Ramos (cell line): ENCODE results near the gene GADD45B.
"Not testable (repeated sequence)": the region's sequence is repeated elsewhere in the genome, so short reads cannot be mapped to it uniquely, and the experiment has no call there.

ENCODE experiments used
- in situ Hi-C: fragments of 300-500 bp; cut with MboI; formaldehyde crosslinking; loops from one replicate; pipeline ENCODE4 v1.14.3; 2022; ENCODE audit warnings: low sequenced_read_pairs; ENCODE audit not compliant: unreplicated experiment

Gene GADD45B

DNA sequence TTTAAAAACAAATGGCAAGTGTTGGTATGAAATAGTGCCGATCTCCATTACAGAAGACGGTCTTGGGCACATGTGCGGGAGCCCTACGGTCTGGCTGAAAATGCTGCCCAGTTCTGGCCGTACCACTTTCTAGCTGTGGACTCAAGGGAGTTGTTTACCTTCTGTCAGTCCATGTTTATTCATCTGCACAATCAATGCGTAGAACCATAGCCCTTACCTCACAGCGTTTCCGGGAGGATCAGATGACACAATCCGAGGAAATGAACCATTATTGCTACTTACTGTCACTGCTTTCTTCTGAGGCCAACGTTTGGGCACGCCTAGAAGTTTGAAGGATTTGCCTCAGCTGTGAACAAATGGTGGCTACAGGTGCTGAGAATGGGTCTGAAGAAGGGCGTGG, 31.2 kb downstream of the GADD45B start:
- in situ Hi-C loops = no loop called here

DNA sequence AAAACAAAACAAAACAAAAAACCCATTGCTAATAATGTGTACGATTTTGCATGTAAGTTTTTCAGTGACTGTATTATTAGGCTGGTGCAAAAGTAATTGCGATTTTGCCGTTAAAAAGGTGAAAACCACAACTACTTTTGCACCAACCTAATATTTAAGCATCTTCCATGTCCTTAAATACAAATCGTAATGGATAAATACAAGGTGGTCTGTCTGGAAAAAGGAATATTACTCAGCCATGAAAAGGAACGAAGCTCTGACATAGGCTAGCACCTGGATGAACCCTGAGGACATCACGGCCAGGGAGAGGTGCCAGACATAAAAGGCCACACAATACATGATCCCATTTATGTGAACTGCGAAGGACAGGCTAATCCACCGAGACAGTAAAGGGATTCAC, 33.2 kb downstream of the GADD45B start:
- in situ Hi-C loops = no loop called here

DNA sequence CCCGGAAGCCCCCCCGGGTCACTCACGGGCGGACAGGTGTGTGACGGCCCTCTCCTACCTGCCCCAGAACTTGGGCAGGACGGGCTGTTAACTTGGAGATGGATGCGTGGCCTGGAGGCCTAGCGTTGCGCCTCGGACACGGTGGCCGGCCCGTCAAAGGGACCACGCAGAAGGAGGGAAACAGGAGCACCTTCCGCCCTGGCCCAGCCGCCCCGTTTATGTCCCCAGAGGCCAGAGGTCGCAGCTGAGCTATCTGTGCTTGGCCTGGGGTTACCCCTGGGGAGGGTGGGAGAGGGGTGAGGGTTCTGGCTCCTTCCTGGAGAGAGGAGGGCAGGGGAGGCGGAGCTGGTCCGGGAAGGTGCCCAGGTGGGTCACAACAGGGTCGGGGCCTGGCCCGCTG, 35.6 kb downstream of the GADD45B start:
- in situ Hi-C loops = no loop called here

DNA sequence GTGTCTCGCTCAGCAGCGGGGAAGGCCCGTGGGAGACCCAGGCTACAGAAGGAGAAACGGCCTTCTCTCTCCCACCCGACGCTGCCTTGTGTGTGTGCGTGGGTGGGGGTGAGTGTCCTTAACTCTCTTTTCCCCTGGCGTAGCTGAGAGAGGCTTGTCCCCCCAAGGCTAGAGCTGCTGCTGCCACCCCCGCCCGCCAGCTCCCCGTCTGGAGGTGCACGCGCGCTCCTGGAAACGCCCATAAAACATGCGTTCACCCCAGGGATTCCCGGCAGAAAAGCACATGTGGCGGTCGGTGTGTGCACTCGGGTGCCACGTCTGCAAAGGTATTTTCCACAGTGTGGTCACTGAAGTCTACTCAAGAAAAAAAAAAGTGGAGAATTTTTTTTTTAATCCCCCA, 36.1 kb downstream of the GADD45B start:
- in situ Hi-C loops = no loop called here

DNA sequence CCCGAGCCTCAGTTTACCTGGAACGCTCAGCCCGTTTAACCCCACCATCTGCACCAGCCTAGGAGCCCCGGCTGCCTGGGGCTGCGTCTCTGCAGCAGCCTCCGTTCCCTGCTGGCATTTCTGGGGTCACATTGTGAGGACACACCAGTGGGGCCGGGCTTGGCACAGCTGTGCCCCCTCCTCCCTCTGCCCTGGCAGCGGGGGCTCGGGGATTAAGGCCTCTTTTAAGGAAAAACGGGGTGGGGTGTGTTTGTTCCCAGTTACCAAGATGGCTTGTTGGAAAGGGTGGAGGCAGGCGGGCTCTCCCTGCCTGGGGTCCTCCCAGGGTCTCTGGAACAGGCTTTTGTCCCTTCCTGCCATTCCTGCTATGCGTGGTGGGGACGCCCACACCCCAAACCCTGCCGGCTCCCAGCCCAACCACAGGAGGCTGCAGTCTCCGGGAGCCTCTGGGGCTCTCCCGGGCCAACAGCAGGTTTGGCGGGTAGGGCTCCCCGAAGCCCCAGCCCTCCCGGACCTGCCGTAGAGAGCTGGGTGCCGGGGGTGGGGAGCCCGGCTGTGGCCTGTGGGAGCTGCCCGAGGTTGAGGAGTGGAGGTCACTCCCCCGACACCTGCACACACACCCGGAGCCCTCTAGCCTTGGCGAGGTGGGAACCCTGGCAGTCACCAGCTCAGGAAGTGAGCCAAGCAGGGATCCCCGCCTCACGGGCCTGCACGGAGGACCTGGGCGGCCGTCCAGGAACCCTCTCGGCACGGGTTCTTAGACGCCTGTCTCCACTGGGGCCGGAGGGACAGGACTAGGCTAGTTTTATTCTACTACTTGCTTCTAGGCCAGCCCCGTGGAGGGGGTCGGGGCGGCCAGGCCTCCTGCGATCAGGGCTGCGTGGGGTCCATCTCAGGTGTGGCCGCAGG, 36.9 kb downstream of the GADD45B start:
- in situ Hi-C loops = no loop called here

DNA sequence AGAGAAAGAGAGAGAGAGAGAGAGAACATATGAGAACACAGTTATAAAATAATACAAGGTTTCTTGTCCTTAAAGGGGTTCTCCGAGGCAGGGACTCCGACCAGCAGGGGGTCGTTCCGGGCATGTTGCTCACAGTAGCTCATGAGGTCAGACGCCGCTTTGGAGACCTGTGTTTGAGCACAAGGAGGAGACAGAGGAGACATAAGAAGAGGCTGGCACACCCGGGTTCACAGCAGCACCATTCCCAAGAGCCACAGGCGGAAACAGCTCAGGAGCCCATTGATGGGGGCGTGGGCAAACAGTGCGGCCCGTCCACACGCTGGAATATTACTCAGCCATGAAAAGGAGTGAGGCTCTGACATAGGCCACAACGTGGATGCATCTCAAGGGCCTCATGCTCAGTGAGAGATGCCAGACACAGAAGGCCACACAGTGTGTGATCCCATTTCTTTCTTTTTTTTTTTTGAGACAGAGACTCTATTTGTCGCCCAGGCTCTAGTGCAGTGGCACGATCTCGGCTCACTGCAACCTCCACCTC, 39.1 kb downstream of the GADD45B start:
- in situ Hi-C loops = no loop called here

DNA sequence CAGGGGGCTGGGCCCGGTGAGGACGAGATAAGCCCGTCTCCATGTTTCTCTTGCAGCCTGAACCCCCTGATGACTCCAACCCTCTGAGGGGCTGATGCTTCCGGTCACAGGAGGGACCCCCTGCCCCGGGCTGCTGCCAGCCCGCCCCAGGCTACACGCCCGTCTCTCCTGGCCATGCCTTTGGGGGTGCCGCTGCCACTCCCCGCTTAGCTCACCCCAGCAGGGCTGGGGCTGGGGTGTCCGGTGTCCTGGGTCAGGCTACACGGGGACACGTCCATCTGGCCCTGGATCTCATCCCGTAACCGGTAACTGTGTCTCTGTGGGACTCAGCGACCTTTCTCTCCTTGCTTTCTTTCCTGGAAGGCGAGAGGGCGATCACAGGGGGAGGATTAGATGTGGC, 40.8 kb downstream of the GADD45B start:
- in situ Hi-C loops = no loop called here

DNA sequence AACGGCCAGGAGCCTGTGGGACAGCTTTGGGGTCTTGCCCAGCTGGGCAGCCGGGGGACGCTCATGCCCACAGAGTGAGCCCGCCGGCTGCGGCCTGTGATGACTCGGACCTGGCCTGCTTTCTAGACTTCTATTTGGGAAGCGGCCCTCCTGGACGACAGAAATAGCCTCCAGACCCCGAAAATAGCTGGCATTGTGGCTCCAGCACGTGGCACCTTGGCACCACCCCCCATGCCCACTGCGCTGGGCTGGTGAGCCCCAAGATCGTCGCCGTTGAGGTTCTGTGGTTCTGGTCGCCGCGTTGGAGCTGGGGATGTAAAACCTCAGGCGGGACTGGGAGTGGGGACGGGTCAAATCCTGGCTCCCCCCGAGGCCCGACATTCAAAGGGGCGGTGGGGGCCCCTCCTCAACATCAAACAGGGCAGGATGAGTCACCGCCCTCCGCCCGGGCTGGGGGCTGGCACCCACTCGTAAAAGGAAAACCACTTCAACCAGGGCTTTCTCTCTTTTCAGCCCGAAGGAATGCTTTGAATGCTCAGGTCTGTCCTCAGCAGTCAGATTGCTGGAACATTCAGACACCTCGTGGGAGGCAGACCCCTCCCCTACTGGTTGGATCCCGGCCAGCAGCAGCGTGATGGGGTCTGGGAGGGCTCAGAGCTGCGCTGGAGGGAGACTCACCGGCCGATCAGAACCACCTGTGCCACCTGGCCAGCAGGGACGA, 42.1 kb downstream of the GADD45B start:
- in situ Hi-C loops = no loop called here

DNA sequence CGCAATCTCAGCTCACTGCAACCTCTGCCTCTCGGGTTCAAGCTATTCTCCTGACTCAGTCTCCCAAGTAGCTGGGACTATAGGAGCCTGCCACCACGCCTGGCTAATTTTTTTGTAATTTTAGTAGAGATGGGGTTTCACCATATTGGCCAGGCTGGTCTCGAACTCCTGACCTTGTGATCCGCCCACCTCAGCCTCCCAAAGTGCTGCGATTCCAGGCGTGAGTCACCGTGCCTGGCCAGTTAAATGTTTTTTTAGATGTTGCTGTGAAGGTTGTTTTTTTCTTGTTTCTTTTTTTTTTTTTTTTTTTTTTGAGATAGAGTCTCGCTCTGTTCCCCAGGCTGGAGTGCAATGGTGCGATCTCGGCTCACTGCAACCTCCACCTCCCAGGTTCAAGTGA, 42.9 kb downstream of the GADD45B start:
- in situ Hi-C loops = not testable (repeated sequence)

DNA sequence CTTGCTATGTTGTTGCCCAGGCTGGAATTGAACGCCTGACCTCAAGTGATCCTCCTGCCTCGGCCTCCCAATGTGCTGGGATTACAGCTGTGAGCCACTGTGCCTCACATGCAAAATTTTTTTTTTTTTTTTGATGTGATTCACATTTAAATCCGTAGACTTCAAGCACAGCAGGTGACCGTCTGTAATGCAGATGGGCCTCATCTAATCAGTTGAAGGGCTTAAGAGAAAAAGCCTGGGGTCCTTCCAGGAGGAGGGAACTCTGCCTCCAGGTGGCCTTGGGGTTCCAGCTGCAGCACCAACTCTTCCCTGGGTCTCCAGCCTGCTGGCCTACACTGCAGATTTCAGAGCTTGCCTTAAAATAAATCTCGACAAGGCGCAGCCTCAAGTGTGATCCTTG, 43.6 kb downstream of the GADD45B start:
- in situ Hi-C loops = no loop called here

DNA sequence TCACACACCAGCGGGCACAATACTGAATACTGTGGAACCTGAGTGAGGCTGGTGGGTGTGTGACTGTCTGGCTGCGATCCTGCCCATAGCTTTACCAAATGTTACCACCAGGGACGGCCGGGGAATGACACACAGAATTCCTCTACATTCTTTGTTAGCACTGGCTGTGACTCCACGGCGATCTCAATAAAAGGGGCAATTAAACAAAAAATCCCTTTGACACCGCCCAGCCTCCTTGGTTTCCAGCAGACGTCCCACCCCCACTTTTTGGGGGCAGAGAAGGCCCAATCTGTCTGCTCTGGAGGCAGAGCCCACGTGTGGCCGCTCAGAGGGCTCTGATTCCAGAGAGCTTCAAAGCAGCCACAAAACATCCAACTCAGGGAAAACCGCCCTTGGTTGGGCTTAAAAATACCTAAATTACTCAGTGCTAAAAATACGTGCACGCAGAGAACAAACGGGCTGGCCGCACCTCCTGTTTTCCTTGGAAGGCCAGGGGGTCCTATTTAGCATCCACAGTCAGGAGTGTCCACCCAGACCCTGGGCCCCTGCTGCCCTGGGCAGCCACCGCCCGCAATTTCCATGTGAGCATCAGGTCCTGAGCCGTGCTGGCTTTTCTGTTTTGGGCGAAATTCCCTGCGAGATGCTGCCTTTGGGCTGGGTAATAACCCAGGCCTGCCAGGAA, 47.8 kb downstream of the GADD45B start:
- in situ Hi-C loops = no loop called here

DNA sequence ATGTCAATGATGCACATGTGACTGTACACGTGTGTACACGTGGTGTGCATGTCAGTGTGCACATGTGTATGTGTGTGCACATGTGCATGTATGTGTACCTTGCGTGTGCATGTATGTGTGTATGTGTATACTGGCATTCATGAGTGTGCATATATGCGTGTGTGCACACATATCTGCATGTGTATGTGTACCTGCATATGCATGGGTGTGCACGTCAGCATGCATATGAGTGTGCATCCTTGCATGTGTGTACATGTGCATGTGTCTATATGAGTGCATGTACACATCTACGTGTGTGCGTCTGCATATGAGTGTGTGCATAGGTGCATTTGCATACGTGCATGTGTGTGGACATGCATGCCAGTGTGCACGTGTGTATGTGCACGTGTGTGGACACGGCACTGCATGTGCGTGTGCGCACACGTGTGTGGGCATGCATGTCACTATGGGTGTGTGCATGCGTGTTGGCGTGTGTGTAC, 48.5 kb downstream of the GADD45B start:
- in situ Hi-C loops = no loop called here

DNA sequence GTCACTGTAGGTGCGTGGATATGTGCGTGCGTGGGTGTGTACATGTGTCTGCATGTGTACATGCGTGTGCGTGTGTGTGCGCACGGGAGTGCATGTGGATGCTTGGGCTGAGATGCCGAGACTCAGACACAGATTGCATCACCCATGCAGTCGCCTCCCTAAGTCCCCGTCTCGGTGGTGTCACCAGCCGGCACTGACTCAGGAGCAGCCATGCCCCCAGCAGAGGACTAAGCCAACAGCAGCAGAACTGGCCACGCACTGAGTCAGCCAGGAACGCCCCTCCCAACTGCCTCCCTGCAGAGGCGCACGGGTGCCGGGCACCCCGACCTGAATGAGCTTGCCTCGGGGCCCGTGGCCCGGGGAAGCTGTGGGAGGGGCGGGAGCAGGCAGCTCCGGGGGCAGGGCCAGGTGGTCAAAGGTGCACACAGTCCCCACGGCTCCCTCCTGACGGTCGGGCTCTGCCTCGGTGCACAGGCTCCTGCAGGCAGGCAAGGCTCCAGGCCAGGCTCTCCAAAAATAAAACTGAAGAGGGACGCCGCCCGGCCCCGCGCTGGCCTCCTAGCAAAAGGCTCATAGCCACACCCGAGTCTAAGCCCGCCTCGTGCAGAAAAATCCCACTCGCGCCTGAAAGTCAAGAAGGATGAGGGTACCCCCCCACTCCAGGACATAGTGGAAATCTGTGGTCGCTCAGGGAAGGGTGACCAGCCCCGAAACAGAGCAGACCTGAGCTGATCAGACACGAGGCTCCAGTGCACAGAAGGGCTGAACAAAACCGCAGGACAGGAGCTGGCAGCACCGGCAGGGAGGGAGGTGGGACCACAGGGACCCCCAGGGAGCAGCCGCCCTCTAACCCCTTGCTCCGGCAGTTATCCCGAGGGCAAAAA, 49.2 kb downstream of the GADD45B start:
- in situ Hi-C loops = no loop called here

DNA sequence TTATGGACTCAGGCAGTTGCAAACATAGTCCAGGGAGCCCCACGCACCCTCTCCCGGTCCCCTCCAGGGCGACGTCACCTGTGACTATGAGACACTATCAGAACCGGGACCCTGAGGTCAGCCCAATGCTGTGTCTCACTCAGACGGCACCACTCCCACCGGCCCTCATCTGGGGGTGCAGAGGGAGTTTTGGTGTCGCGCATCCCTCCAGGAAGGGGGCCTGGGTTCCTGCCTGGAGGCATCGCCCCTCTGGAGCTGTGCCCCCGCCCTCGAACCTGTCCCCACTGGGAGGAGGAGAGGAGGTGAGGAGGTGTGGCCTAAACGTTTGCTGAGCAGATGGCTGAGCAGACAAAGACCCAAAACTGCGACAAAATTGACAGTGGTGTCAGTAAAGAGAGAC, 51.2 kb downstream of the GADD45B start:
- in situ Hi-C loops = no loop called here

DNA sequence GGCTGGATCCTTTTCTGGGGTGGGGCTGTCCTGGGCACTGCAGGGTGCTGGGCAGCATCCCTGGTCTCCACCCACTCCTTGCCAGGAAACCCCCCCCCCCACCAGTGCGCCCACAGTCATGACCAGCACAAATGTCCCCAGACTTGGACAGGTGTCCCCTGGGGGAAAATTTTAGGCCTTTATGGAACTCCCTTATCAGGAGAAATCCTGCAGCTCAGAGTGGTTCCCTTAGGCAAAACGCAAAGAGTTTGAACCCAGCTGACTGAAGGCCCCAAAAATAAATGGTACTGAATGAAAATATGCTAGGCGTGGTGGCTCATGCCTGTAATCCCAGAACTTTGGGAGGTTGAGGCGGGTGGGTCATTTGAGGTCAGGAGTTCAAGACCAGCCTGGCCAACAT, 51.8 kb downstream of the GADD45B start:
- in situ Hi-C loops = no loop called here
